K562 treated with DMSO at 1 percent for 48 hours (cell line): ENCODE data around the gene LRP6. TPM values are rescaled to one million over a fixed set of nuclear protein-coding genes. Genes with fewer than 3 reads are reported as not detected.

ENCODE experiments used
- total RNA-seq: library from RNA; unstranded; fragments of 300-600 nt; gene quantifications from 2 replicates; pipeline ENCODE4 v1.2.3, GENCODE V29; 2022; ENCODE audit warnings: low replicate concordance; ENCODE audit errors: extremely low read depth

The LRP6 gene
- not detected in 2 replicates for total RNA-seq

GRCh38 chr12:12266873-12267741 lies at the start of gene LRP6:
Gene LRP6, minus strand, starts transcription at chr12:12267044. Its CDS starts 309 bp downstream, at chr12:12266735.

GRCh38 chr12:12070674-12071656 lies 195.9 kb downstream of the LRP6 start, which contains the start of gene BCL2L14:
Gene BCL2L14, plus strand, starts transcription at chr12:12070939. Its CDS starts 8,367 bp downstream, at chr12:12079306.

Other genes with a start within 250 kb of the LRP6 start
- not detected in 2 replicates for gene BCL2L14, start 196.1 kb downstream of the LRP6 start, total RNA-seq
- not detected in 2 replicates for gene MANSC1, start 83.2 kb upstream of the LRP6 start, total RNA-seq
- gene BORCS5, start 90.0 kb upstream of the LRP6 start, total RNA-seq: not detected in 2 replicates